T-cell (primary cell): ENCODE measurements around the gene ITPKA. TPM values are rescaled to one million over a fixed set of nuclear protein-coding genes. Genes with fewer than 3 reads are reported as not detected.

Experiments
- ATAC-seq, 4 experiments: fragments of 200-7000 bp in 3 of 4; fragments of 150-1000 bp in 1 of 4; cut with Tn5 transposase; replicated peaks in 1 of 4; 1 replicate in 3 of 4; 2 replicates in 1 of 4; pipeline ENCODE4 v1.10.0; 2021; ENCODE audit warnings: moderate library complexity in 3 of 4, mild to moderate bottlenecking in 2 of 4, moderate number of reproducible peaks in 1 of 4
- CTCF ChIA-PET, 2 donors: fragments of 300-600 bp; sonication (Branson Sonifier 250); formaldehyde crosslinking; loops; one replicate each; lab custom pipeline; 2022; ENCODE audit warnings: antibody characterized with exemption in 2 of 2; lab: Charles Lee
- POLR2A ChIA-PET, 2 donors: fragments of 300-600 bp; sonication (Branson Sonifier 250); formaldehyde crosslinking; loops; one replicate each; lab custom pipeline; 2022; ENCODE audit warnings: antibody characterized with exemption in 2 of 2; lab: Charles Lee
- DNase-seq, 35 experiments: peaks; one replicate each; pipeline versions ENCODE4 v3.0.0 to v3.0.0-alpha.2; 2013 to 2023
- H3K27ac ChIP-seq: one replicate; pipeline ENCODE4 v1.5.1; 2013; ENCODE audit warnings: low read length
- H3K27me3 ChIP-seq, 2 experiments: replicated peaks in 1 of 2; 1 replicate in 1 of 2; 2 replicates in 1 of 2; pipeline versions ENCODE4 v1.6.1 to v1.7.0; 2013; ENCODE audit warnings: low read length in 1 of 2, mixed read lengths in 1 of 2; ENCODE audit not compliant: control insufficient read depth in 2 of 2, insufficient read depth in 2 of 2; ENCODE audit errors: extremely low read depth in 1 of 2
- H3K36me3 ChIP-seq, 2 donors: 1 replicate in 1 of 2; 2 replicates in 1 of 2; pipeline versions ENCODE4 v1.6.1 to v1.7.0; 2013; ENCODE audit warnings: low read length in 1 of 2; ENCODE audit not compliant: control insufficient read depth in 2 of 2, insufficient read depth in 1 of 2; ENCODE audit errors: extremely low read depth in 1 of 2
- H3K4me1 ChIP-seq, 2 experiments: 1 replicate in 1 of 2; 2 replicates in 1 of 2; pipeline versions ENCODE4 v1.6.1 to v1.7.0; 2013; ENCODE audit warnings: low read length in 2 of 2, mixed read lengths in 1 of 2; ENCODE audit not compliant: insufficient read depth in 2 of 2, control insufficient read depth in 1 of 2; ENCODE audit errors: extremely low read depth in 1 of 2
- H3K4me3 ChIP-seq, 2 donors: 1 replicate in 1 of 2; 2 replicates in 1 of 2; pipeline versions ENCODE4 v1.5.1 to v1.7.0; 2013; ENCODE audit warnings: mild to moderate bottlenecking in 2 of 2, low read length in 1 of 2, moderate library complexity in 1 of 2; ENCODE audit not compliant: control insufficient read depth in 1 of 2; ENCODE audit errors: extremely low read depth in 1 of 2
- H3K9me3 ChIP-seq: 2 replicates; pipeline ENCODE4 v1.7.0; 2013
- H3K27ac Mint-ChIP-seq, 2 donors: one replicate each; pipeline ENCODE4 v1.8.0; 2020 to 2021; ENCODE audit warnings: mild to moderate bottlenecking in 2 of 2, mixed read lengths in 2 of 2
- H3K27me3 Mint-ChIP-seq, 2 donors: one replicate each; pipeline ENCODE4 v1.8.0; 2021 to 2022; ENCODE audit warnings: mixed read lengths in 2 of 2
- H3K36me3 Mint-ChIP-seq: one replicate; pipeline ENCODE4 v1.8.0; 2021; ENCODE audit warnings: mixed read lengths
- H3K4me1 Mint-ChIP-seq, 3 donors: one replicate each; pipeline ENCODE4 v1.8.0; 2020 to 2022; ENCODE audit warnings: mixed read lengths in 3 of 3, mild to moderate bottlenecking in 1 of 3
- H3K4me3 Mint-ChIP-seq, 3 donors: one replicate each; pipeline ENCODE4 v1.8.0; 2020 to 2022; ENCODE audit warnings: mild to moderate bottlenecking in 3 of 3, mixed read lengths in 3 of 3, moderate library complexity in 3 of 3
- H3K9me3 Mint-ChIP-seq, 3 donors: one replicate each; pipeline ENCODE4 v1.8.0; 2020 to 2022; ENCODE audit warnings: mixed read lengths in 3 of 3
- WGBS: methylation state at CpG from one replicate; pipeline ENCODE4 v1.1.5; 2013; ENCODE audit warnings: missing lambda C conversion rate; ENCODE audit not compliant: insufficient coverage; 5-methylcytosine and 5-hydroxymethylcytosine counted together
- total RNA-seq, 35 experiments: library from RNA in 6 of 35; stranded (reverse) in 6 of 35; fragments of 120-200 nt in 1 of 35; gene quantifications; one replicate each; pipeline versions ENCODE4 v1.2.1 to v1.2.4 and lab custom pipeline; 2013 to 2026

The ITPKA gene
- total RNA-seq, 5 donors from 2014 or later (not counting 1 experiment from before 2014, with no cell fraction given): 0.38 TPM; not detected in 4

- Histone ChIP-seq H3K9me3 (peaks cover 2% of the 10 kb centered on the region), H3K27ac (no peak overlapping the region), H3K4me1 (peaks cover 2 to 20% of the 10 kb centered on the region in 2 experiments), H3K36me3 (peaks cover 17 to 60% of the 10 kb centered on the region in 2 donors), H3K4me3 (no peak overlapping the region), H3K27me3 (no peaks in the 10 kb centered on the region)
- ChIA-PET CTCF (interaction anchor here in 1 of 2 donors (0.7 kb wide), 1 partner anchor 1064 kb away, joined by 3 read pairs; no protein-coding TSS in a partner anchor), POLR2A (interaction anchor here in 1 of 2 donors (0.6 kb wide), 1 partner anchor 15 kb away, joined by 3 read pairs; no protein-coding TSS in a partner anchor)
- H3K4me3 Mint-ChIP-seq: no peak overlapping the region
- peak overlapping the region in 1 of 2 donors; percentile 58 for H3K27ac Mint-ChIP-seq
- H3K4me1 Mint-ChIP-seq: peaks cover 17 to 20% (median 18%) of the 10 kb centered on the region in 3 donors
- DNase-seq (no peak), ATAC-seq (no peak)
- H3K27me3 Mint-ChIP-seq: no peaks in the 10 kb centered on the region
- 99% methylated on average over 7 of the region's 12 CpGs for WGBS
- no peaks in the 10 kb centered on the region for H3K9me3 Mint-ChIP-seq
- peaks cover 49% of the 10 kb centered on the region for H3K36me3 Mint-ChIP-seq
Measured at GRCh38 chr15:41480396-41481140, 13.1 kb upstream of the ITPKA start.

DNA sequence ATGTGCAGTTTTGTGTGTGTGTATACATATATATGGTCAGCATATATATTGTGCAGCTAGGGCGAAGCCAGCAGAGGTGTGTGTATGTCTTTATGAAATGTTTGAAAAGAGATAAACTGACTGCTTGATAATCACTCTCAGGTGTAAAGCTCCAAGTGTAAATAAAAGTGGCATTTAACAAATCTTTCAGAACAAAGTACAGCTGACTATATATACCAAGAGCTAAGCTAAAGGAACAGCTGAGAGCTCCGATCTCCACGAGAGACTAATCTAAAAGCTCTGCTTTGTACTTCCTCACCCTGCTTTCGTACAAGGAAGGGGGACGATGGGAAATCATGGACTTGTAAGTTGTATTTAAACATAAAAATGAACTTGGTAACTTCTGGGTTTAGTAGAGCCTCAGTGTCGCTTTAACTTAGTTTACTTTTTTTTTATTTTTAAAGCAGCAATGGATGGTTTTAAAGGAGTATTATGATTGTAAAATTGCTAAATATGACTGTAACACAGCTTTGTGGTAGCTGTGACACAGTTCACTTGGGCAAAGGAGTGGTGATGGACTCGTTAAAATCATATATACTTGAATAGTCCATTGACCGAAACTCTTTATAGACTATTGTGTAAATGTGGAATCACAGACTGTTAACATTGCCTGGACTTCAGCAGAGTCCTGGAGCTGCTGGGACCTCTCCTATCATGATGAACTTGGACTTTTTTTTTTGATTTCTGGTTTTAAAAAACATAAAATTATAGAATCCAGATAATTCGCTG lies 11.4 kb upstream of the ITPKA start:
- Histone ChIP-seq H3K36me3 (peaks cover 9 to 43% of the 10 kb centered on the region in 2 donors), H3K4me3 (no peak overlapping the region), H3K27me3 (peaks cover 0 to 2% of the 10 kb centered on the region in 2 experiments), H3K4me1 (peaks cover 2 to 21% of the 10 kb centered on the region in 2 experiments), H3K9me3 (peaks cover 2% of the 10 kb centered on the region), H3K27ac (no peak overlapping the region)
- ChIA-PET CTCF (no interaction called here), POLR2A (interaction anchor here (0.6 kb wide), 3 partner anchors 96 to 540 kb away, joined by 4 to 5 read pairs (median 4); no protein-coding TSS in a partner anchor)
- no peak for ATAC-seq
- H3K27me3 Mint-ChIP-seq: no peaks in the 10 kb centered on the region
- H3K9me3 Mint-ChIP-seq: no peaks in the 10 kb centered on the region
- H3K27ac Mint-ChIP-seq: peak overlapping the region; percentile 73 to 87
- peaks cover 33% of the 10 kb centered on the region for H3K36me3 Mint-ChIP-seq
- DNase-seq: no peak
- peaks cover 17 to 20% (median 20%) of the 10 kb centered on the region in 3 donors for H3K4me1 Mint-ChIP-seq
- H3K4me3 Mint-ChIP-seq: no peak overlapping the region
- WGBS: 92% methylated on average over 2 of the region's 9 CpGs

- Mint-ChIP-seq H3K4me1 (peaks cover 20 to 24% (median 22%) of the 10 kb centered on the region in 3 donors), H3K27me3 (no peaks in the 10 kb centered on the region), H3K27ac (peak overlapping the region; percentile 73 to 87), H3K36me3 (peaks cover 28% of the 10 kb centered on the region), H3K4me3 (peak overlapping the region; percentile 54 to 70 (median 57)), H3K9me3 (no peaks in the 10 kb centered on the region)
- H3K4me1 ChIP-seq: peaks cover 2 to 29% of the 10 kb centered on the region in 2 experiments
- peak overlapping the region; percentile 64 for H3K27ac ChIP-seq
- H3K9me3 ChIP-seq: peaks cover 2% of the 10 kb centered on the region
- peaks cover 9 to 36% of the 10 kb centered on the region in 2 donors for H3K36me3 ChIP-seq
- peaks cover 0 to 5% of the 10 kb centered on the region in 2 experiments for H3K27me3 ChIP-seq
- DNase-seq (peak in 14 of 35 experiments; percentile 26 to 68 (median 34)), ATAC-seq (peak; percentile 64 to 85 (median 77))
- peak overlapping the region in 1 of 2 donors; percentile 23 for H3K4me3 ChIP-seq
- ChIA-PET CTCF (interaction anchor here in 1 of 2 donors (0.5 kb wide), 1 partner anchor 77 kb away, joined by 3 read pairs; no protein-coding TSS in a partner anchor), POLR2A (interaction anchor here (0.6 kb wide), 2 partner anchors 474 to 541 kb away, joined by 4 to 5 read pairs; no protein-coding TSS in a partner anchor)
Measured at GRCh38 chr15:41483115-41483514, 10.6 kb upstream of the ITPKA start.

DNA sequence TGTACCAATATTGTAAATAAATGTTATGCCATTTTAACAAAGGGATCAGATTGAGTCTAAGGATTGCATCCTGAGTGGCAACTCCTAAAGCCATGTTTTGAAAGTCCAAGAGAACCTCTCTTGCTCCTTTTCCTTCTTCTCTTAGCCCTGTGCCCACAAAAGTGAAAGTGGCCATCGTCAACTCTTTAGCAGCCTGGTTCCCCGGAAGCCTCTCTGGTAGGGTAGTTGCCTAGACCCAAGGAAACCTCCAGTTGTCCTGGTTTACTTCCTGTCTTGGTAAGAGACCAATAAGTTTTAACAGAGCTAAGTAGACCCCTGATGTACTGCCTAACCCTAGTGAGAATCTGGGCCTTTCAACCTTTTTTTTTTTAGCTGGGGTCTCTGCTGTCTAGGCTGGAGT lies 10.2 kb upstream of the ITPKA start:
- H3K4me3 Mint-ChIP-seq: peak overlapping the region; percentile 54 to 70 (median 57)
- Histone ChIP-seq H3K9me3 (peaks cover 2% of the 10 kb centered on the region), H3K4me1 (peaks cover 2 to 31% of the 10 kb centered on the region in 2 experiments), H3K27ac (peak overlapping the region; percentile 64), H3K36me3 (peaks cover 9 to 32% of the 10 kb centered on the region in 2 donors), H3K27me3 (peaks cover 0 to 5% of the 10 kb centered on the region in 2 experiments), H3K4me3 (peak overlapping the region in 1 of 2 donors; percentile 23)
- peak; percentile 56 to 75 (median 62) for ATAC-seq
- ChIA-PET POLR2A (no interaction called here), CTCF (interaction anchor here in 1 of 2 donors (0.5 to 0.6 kb wide), 3 partner anchors 18 to 77 kb away, joined by 3 to 7 read pairs (median 3); no protein-coding TSS in a partner anchor)
- peaks cover 20 to 24% (median 23%) of the 10 kb centered on the region in 3 donors for H3K4me1 Mint-ChIP-seq
- H3K27ac Mint-ChIP-seq: peak overlapping the region; percentile 73 to 87
- peaks cover 26% of the 10 kb centered on the region for H3K36me3 Mint-ChIP-seq
- WGBS: no CpG with 5 or more reads among the region's 2 CpGs
- no peaks in the 10 kb centered on the region for H3K27me3 Mint-ChIP-seq
- DNase-seq: peak in 2 of 35 experiments; percentile 15 to 54
- H3K9me3 Mint-ChIP-seq: no peaks in the 10 kb centered on the region

GRCh38 chr15:41484937-41485625 lies 8.6 kb upstream of the ITPKA start:
- Mint-ChIP-seq H3K9me3 (no peaks in the 10 kb centered on the region), H3K4me1 (peaks cover 20 to 24% (median 23%) of the 10 kb centered on the region in 3 donors), H3K27me3 (no peaks in the 10 kb centered on the region), H3K36me3 (peaks cover 16% of the 10 kb centered on the region), H3K27ac (no peak overlapping the region), H3K4me3 (no peak overlapping the region)
- CTCF ChIA-PET: no interaction called here
- Histone ChIP-seq H3K27ac (no peak overlapping the region), H3K4me3 (no peak overlapping the region), H3K9me3 (no peaks in the 10 kb centered on the region), H3K27me3 (peaks cover 0 to 5% of the 10 kb centered on the region in 2 experiments), H3K4me1 (peaks cover 2 to 31% of the 10 kb centered on the region in 2 experiments), H3K36me3 (peaks cover 9 to 16% of the 10 kb centered on the region in 2 donors)
- ATAC-seq: no peak
- POLR2A ChIA-PET: interaction anchor here in 1 of 2 donors (0.5 kb wide), 1 partner anchor 105 kb away, joined by 3 read pairs; no protein-coding TSS in a partner anchor
- 79% methylated on average over 6 of the region's 11 CpGs for WGBS
- no peak for DNase-seq
